Measurements from ENCODE around the gene FBRSL1. TPM values are rescaled to one million over a fixed set of nuclear protein-coding genes. Genes with fewer than 3 reads are reported as not detected.

FBRSL1 gene
- total and polyA plus RNA-seq, 9 of the 15 experiments (the other 6 are each of a cell fraction or from before 2014, with no cell fraction given), result 0.24 to 129 (median 7.3) TPM

DNA sequence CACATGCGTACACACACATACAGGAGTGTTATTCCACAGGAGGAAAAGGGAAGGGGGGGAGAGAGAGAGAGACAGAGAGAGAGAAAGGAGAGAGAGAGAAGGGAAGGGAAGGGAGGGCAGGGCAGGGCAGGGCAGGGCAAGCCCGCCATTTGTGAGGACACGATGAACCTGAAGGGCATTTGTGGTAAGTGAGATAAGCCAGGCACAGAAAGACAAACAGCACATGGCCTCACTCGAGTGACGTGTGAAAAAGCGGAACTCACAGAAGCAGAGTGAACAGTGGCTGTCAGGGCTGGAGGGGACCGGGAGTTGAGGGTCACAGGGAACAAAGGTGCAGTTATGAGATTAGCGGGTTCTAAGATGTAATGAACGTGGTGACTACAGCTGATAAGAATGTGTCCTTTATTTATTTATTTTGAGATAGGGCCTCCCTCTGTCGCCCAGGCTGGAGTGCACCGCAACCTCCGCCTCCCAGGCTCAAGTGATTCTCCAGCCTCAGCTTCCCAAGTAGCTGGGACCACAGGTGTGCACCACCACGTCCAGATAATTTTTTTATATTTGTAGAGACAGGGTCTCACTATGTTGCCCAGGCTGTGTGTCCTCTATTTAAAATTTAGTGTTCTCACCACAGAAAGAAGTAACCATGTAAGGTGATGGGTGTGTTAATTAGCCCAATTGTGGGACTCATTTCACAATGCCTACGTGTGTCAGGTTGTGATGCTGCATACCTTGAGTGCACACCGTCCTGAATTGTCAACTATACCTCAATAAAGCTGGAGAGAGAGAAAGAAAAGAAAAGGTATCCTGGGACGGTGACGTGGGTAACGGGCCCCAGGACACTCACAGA lies 18.7 kb upstream of the FBRSL1 start (continued):
- TF ChIP-seq, protein P1, sequence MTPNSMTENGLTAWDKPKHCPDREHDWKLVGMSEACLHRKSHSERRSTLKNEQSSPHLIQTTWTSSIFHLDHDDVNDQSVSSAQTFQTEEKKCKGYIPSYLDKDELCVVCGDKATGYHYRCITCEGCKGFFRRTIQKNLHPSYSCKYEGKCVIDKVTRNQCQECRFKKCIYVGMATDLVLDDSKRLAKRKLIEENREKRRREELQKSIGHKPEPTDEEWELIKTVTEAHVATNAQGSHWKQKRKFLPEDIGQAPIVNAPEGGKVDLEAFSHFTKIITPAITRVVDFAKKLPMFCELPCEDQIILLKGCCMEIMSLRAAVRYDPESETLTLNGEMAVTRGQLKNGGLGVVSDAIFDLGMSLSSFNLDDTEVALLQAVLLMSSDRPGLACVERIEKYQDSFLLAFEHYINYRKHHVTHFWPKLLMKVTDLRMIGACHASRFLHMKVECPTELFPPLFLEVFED (CRISPR knock-in tag; conservative IDR thresholded peaks at IDR 0.05), result no peak
- peak; percentile 78 for TF ChIP-seq HMGN3 (IDR thresholded peaks at IDR 0.05; ENCODE audit: borderline replicate concordance, extremely low read depth, insufficient read length, low read depth, low read length)
- TF ChIP-seq ZNF175 (CRISPR knock-in tag; IDR thresholded peaks at IDR 0.05; ENCODE audit: low read depth), result 0 out of 2 replicates have a peak, but pooled peaks have one; percentile 65
- no peak for TF ChIP-seq ZNF280A (IDR thresholded peaks at IDR 0.05; ENCODE audit: low read depth, partially characterized antibody)
- TF ChIP-seq ZKSCAN1 (IDR thresholded peaks at IDR 0.05; ENCODE audit: low read depth, low read length), result 0 out of 2 replicates have a peak, but pooled peaks have one; percentile 17
- peak; percentile 75; the same call in 1 of the 2 replicates for TF ChIP-seq MITF (IDR thresholded peaks at IDR 0.05)
- TF ChIP-seq ZNF766 (CRISPR knock-in tag; conservative IDR thresholded peaks at IDR 0.05), result peak; percentile 82
- no peak for TF ChIP-seq TGIF2 (CRISPR knock-in tag; IDR thresholded peaks at IDR 0.05)
- peak; percentile 80 for TF ChIP-seq CREB3L1 (IDR thresholded peaks at IDR 0.05; ENCODE audit: borderline replicate concordance, low read depth)
- no peak for TF ChIP-seq ELF2 (CRISPR knock-in tag; IDR thresholded peaks at IDR 0.05)
- no peak for TF ChIP-seq NR4A1 (CRISPR knock-in tag; IDR thresholded peaks at IDR 0.05)
- peak; percentile 88 for TF ChIP-seq NR4A1 (tag; IDR thresholded peaks at IDR 0.05)
- peak; percentile 76; the same call in 1 of the 2 replicates for TF ChIP-seq KHSRP (IDR thresholded peaks at IDR 0.05)
- TF ChIP-seq, protein P2, sequence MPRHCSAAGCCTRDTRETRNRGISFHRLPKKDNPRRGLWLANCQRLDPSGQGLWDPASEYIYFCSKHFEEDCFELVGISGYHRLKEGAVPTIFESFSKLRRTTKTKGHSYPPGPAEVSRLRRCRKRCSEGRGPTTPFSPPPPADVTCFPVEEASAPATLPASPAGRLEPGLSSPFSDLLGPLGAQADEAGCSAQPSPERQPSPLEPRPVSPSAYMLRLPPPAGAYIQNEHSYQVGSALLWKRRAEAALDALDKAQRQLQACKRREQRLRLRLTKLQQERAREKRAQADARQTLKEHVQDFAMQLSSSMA (CRISPR knock-in tag; IDR thresholded peaks at IDR 0.05), result no peak
- TF ChIP-seq ASH1L (IDR thresholded peaks at IDR 0.05; ENCODE audit: borderline replicate concordance, low read depth, partially characterized antibody), result no peak
- peak; percentile 45; the same call in 1 of the 2 replicates for TF ChIP-seq ZNF24 (IDR thresholded peaks at IDR 0.05)
- TF ChIP-seq MYNN (IDR thresholded peaks at IDR 0.05), result peak; percentile 90
- TF ChIP-seq MYNN (CRISPR knock-in tag; IDR thresholded peaks at IDR 0.05), result no peak
